SKM-1 treated with dmso at 0.1 percent for 144 hours (cell line): ENCODE measurements around the gene TGFBRAP1.
"Not testable (repeated sequence)": the region's sequence is repeated elsewhere in the genome, so short reads cannot be mapped to it uniquely, and the experiment has no call there.

Source experiments
- DNase-seq: peaks from one replicate; lab custom pipeline; 2025; ENCODE audit not compliant: unreplicated experiment; lab: John Stamatoyannopoulos, UW

The TGFBRAP1 gene

DNA sequence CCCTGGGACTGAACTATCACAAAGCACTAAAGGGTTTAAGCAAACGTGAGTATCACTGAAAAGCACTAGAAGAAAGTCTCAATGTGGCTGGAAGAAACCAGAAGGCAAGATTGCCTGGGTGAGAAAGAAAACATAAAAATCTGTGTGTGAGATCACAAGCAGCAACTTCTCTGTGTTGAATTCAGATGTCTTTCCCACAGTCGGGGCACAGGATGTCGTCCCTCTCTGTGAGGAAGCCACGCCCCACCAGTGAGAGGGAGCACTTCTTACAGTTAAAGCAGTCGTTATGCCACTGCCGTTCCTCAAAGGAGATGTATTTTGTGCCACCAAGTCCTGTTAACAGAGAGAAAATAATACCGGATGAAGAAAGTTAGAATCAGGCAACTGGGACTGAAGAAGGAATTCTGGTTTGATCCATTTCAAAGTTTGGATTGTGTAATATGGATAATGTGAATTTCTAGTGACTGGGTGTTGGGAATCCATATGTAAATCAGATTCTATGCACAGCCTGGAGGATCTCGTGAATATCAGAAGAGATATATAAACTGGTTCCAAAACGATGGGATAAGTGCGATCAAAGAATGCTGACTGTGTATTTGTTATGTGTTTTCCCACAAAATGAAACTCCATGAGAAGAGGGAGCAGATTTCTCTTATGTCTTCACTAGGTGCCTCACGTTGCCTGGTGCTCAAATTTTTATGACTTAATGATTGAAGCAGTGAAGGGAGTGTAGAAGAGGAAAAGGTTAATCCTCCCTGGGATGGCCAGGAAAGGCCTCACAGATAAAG lies 31.8 kb upstream of the TGFBRAP1 start:
- no peak for DNase-seq

DNA sequence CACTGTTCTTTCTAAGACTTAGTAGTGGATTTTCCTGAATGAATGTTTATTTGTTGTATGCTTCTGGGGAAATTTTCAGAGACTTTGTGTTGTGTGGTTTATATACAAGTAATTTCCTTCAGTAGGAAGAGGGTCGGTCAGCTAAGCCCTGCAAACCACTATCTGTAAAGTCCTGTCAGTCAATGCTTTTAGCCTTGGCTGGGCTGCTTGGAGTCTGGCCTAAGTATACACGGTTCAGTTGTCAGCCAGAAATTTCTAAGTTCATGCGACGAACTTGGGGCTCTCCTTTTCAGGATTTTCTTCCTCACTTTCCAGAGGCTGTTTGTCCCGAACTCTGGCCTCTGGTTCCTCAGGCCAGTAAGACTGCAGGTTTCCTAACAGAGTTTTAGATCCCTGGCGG lies 29.1 kb upstream of the TGFBRAP1 start:
- no peak for DNase-seq

GRCh38 chr2:105357122-105357521 lies 27.6 kb upstream of the TGFBRAP1 start:
- no peak for DNase-seq

DNA sequence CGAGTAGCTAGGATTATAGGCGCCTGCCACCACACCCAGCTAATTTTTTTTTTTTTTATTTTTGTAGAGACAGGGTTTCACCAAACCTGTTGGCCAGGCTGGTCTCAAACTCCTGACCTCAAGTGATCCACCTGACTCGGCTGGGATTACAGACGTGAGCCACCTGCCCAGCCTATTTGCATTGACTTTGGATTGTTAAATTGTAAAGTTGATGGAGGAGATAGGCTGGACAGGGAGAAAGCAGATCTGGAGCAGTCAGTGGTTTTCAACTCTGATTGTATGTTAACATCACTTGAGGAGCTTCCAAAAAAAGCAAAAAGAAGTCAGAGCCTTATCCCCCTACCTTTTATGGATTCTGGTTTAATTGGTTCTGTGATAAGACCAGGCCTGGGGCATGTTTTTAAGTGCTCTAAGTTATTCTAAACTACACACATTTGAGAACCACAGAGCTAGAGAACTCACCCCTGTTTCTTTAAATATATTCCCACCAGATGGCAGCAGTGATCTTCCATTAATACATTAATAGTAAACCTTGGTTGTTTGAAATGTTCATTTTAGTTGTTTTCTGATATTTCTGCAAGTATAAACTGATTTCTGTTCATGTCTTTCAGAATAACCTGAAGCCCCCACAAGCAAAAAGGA lies 15.3 kb upstream of the TGFBRAP1 start:
- no peak for DNase-seq

DNA sequence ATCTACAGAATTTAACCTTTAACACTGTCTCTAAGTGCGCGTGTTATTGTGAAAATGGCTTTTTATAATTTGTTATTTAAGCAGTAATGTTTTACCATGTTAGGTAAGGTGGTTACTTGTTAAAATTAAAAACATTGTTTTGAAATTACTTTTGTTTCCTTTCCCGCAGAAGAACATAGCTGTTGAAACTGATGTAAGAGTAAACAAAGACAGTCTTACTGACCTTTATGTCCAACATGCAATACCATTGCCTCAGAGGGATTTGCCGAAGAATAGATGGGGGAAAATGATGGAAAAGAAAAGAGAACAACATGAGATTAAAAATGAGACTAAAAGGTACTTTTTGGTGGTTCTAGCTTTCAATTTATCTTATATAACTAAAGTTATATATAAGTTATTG lies 9.9 kb upstream of the TGFBRAP1 start:
- DNase-seq: no peak

DNA sequence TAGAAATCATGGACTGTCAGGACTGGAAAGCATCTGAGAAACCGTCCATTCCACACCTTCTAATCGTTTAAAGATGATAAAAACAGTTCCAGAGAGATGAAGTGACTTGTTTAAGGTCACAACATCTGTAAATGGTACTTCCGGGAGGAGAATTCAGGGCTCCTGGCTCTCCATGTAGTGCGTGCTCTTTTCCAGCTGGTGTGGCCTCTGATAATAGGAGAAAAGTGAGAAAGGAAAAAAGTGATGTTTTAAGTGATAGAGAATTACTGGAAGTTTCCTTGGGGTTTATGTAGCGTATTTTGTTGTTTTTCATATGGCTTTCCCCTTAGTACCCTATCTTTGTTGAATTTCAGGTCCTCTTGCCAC lies 8.5 kb upstream of the TGFBRAP1 start:
- no peak for DNase-seq

GRCh38 chr2:105337122-105338019 lies 7.8 kb upstream of the TGFBRAP1 start, which contains the start of gene C2orf49:
Gene C2orf49, plus strand, starts transcription at chr2:105337540. Its CDS starts 48 bp downstream, at chr2:105337588.
- peak; percentile 83 for DNase-seq

GRCh38 chr2:105336786-105337121 lies 7.2 kb upstream of the TGFBRAP1 start:
- no peak for DNase-seq

DNA sequence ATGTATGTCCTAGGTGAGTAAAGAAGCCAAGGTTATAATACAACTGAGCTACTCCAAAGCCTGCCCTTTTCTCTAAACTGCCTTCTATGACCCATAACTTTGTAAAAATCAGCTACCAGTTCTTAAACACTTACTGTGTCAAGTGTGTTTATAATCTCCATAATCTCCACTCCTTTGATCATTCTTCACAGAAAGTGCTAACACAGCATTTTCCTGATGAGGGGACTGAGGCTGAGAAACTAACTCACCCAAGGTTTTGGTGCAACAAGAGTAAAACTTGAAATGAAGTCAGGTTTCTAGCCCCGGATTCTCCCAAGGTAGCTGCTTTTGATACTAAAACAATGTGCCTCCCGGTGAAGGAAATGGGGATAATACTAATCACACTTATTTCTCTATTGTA lies 5.9 kb upstream of the TGFBRAP1 start:
- DNase-seq: no peak

GRCh38 chr2:105334211-105334610 lies 4.7 kb upstream of the TGFBRAP1 start:
- DNase-seq: no peak

DNA sequence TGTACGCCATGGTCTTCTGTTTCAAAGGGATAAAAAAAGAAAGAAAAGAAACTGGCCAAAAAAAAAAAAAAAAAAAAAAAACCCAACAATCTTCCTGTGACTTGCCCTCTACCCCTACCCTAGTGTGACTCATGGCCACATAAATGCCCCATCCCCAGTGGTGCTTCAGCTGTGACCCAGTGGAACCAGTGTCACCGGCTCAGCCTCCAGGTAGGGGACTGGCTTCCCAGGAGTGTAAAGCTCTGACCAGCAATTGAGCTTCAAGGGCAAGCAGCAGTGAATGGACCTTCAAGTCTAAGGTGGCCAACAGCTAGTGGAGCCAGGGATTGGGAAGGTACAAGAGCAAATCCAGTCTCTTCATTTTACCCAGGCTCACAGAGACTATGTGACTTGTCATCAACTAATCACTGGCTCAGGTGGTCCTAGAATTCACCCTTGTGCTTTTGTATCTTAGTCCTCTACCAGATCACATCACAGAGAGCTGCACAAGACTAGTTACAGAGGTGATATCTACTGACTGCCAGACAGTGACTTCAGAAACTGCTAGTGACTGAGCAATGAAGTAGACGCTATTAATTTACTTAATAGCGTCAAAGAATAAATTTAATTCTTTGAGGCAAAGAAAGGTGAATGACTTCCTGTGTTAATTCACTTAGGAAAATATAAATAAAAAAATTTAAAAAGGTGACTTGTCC lies 1.3 kb upstream of the TGFBRAP1 start:
- no peak for DNase-seq

DNA sequence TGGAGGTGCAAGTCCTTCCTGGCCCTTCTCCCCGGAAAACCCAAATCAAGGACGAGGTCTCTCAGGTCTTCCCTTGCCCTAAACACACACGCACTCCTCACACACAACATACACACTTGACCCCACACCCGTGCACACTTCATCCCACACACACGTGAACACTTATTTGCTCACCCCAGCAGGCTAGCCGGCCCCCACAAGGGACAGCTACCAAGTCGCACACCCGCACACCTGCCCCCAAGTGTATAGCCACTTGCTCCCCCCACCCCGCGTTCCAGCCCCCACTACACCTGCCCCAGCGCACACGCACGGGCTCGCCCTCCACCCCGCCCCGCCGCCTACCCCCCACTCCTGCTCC lies 359 bp downstream of the TGFBRAP1 start:
- DNase-seq: no peak

GRCh38 chr2:105328281-105329196 lies 996 bp downstream of the TGFBRAP1 start:
- no peak for DNase-seq

DNA sequence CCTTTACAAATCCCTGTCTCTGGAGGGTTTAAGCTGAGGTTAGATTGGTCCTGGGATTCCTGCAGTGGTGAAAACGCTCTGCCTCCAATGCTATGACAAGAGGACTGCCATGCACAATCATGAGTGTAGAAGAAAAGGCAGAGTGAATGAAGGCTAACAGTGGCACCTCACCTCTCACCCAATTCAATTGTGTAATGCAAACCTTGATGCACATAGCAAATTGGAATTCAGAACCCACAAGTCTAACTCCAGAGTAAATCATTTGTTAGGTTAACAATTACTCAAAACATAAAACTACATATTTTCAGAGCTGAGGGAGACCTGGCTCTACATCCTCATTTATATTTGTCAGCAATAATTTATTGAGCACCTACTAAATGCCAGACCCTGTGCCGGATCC lies 1.8 kb downstream of the TGFBRAP1 start:
- DNase-seq: no peak

GRCh38 chr2:105327271-105327670 lies 2.3 kb downstream of the TGFBRAP1 start:
- DNase-seq: not testable (repeated sequence)

- no peak for DNase-seq
Observed at GRCh38 chr2:105325389-105325963, 4.1 kb downstream of the TGFBRAP1 start.

GRCh38 chr2:105324732-105325131 lies 4.8 kb downstream of the TGFBRAP1 start:
- no peak for DNase-seq

- peak; percentile 33 for DNase-seq
Observed at GRCh38 chr2:105324101-105324500, 5.4 kb downstream of the TGFBRAP1 start.

- DNase-seq: no peak
Observed at GRCh38 chr2:105323111-105323510, 6.4 kb downstream of the TGFBRAP1 start.
